SU-DHL-6 (cell line): Measurements from ENCODE around the gene OGG1.

Source experiments
- CTCF ChIP-seq: fragments of 200-600 bp; sonication (generic); IDR thresholded peaks from one replicate; pipeline ENCODE4 v1.5.1; 2017; ENCODE audit warnings: antibody characterized with exemption, mild to moderate bottlenecking, low read length, moderate library complexity; ENCODE audit not compliant: insufficient read depth, poor library complexity, severe bottlenecking
- EZH2phosphoT487 ChIP-seq: fragments of 200-600 bp; sonication (generic), shearing (Covaris generic); conservative IDR thresholded peaks from 2 replicates; pipeline ENCODE4 v1.6.1; 2018; ENCODE audit warnings: mild to moderate bottlenecking, antibody characterized with exemption, low read length, moderate library complexity, mixed read lengths

GRCh38 chr3:9791127-9791526 lies 41.4 kb downstream of the OGG1 start:
- TF ChIP-seq EZH2phosphoT487 (no peak), CTCF (no peak)
